Kidney glomerular epithelial cell (primary cell): Measurements from ENCODE around the gene IL36G.

ENCODE experiments used
- DNase-seq: peaks from one replicate; lab custom pipeline; 2025; lab: John Stamatoyannopoulos, UW

Gene IL36G

GRCh38 chr2:112972423-112973086, 5.3 kb upstream of the IL36G start:
- DNase-seq = no peak

GRCh38 chr2:112973156-112973555, 4.7 kb upstream of the IL36G start:
- no peak for DNase-seq

- no peak for DNase-seq
Measured at GRCh38 chr2:112979731-112980130, 1.9 kb downstream of the IL36G start.

- no peak for DNase-seq
Measured at GRCh38 chr2:112980537-112980936, 2.7 kb downstream of the IL36G start.

- no peak for DNase-seq
Measured at GRCh38 chr2:112985090-112985489, 7.3 kb downstream of the IL36G start.

GRCh38 chr2:112989611-112990010, 11.8 kb downstream of the IL36G start:
- no peak for DNase-seq

- DNase-seq = no peak
Measured at GRCh38 chr2:112993831-112994230, 16.0 kb downstream of the IL36G start.

- no peak for DNase-seq
Measured at GRCh38 chr2:112994648-112995047, 16.8 kb downstream of the IL36G start.

GRCh38 chr2:112995346-112995920, 17.6 kb downstream of the IL36G start:
- no peak for DNase-seq

GRCh38 chr2:112996635-112997034, 18.8 kb downstream of the IL36G start:
- DNase-seq = no peak

- no peak for DNase-seq
Measured at GRCh38 chr2:112997151-112997550, 19.3 kb downstream of the IL36G start.

GRCh38 chr2:113000436-113000835, 22.6 kb downstream of the IL36G start:
- no peak for DNase-seq

GRCh38 chr2:113002677-113003076, 24.9 kb downstream of the IL36G start:
- no peak for DNase-seq

- DNase-seq = no peak
Measured at GRCh38 chr2:113005030-113005509, 27.3 kb downstream of the IL36G start, which contains the start of gene IL36A. Gene IL36A, plus strand, starts transcription at chr2:113005459. Its CDS starts 413 bp downstream, at chr2:113005872.

- no peak for DNase-seq
Measured at GRCh38 chr2:113007250-113007649, 29.4 kb downstream of the IL36G start.

- DNase-seq = no peak
Measured at GRCh38 chr2:113009622-113010021, 31.8 kb downstream of the IL36G start.

GRCh38 chr2:113010088-113010487, 32.3 kb downstream of the IL36G start:
- DNase-seq = no peak

- DNase-seq = no peak
Measured at GRCh38 chr2:113011108-113011507, 33.3 kb downstream of the IL36G start.

- DNase-seq = peak; percentile 15
Measured at GRCh38 chr2:113012436-113013335, 34.9 kb downstream of the IL36G start.

- no peak for DNase-seq
Measured at GRCh38 chr2:113013336-113013661, 35.5 kb downstream of the IL36G start.

- no peak for DNase-seq
Measured at GRCh38 chr2:113014067-113014466, 36.3 kb downstream of the IL36G start.

- no peak for DNase-seq
Measured at GRCh38 chr2:113015042-113015441, 37.2 kb downstream of the IL36G start.

GRCh38 chr2:113015655-113016054, 37.8 kb downstream of the IL36G start:
- no peak for DNase-seq
